ENCODE data around the gene DRG2. TPM values are rescaled to one million over a fixed set of nuclear protein-coding genes. Genes with fewer than 3 reads are reported as not detected.

Gene DRG2
- polyA plus RNA-seq, 1 experiment = 31.5 TPM

- Histone ChIP-seq H3K27me3 (ENCODE audit: control insufficient read depth, insufficient read depth, low read length) (no peaks in the 10 kb centered on the region), H3K27ac (ENCODE audit: low read depth, low read length) (no peak overlapping the region), H3K9me3 (ENCODE audit: control insufficient read depth, insufficient read depth, low read length) (peaks cover 28% of the 10 kb centered on the region), H3K4me3 (ENCODE audit: low read depth, low read length) (no peak overlapping the region)
- ChIA-PET CTCF (interaction anchor here (1.2 kb wide), 1 partner anchor 19 kb away, joined by 3 read pairs; no protein-coding TSS in a partner anchor), POLR2A (interaction anchor here (1.1 kb wide), 1 partner anchor 11 kb away, joined by 3 read pairs; no protein-coding TSS in a partner anchor)
- no peak for DNase-seq (ENCODE audit: low read depth, low spot score)
- TF ChIP-seq CTCF (IDR thresholded peaks at IDR 0.05; ENCODE audit: low read depth, low read length) = no peak
Measured at GRCh38 chr17:18117982-18118975, 30.5 kb downstream of the DRG2 start.

- POLR2A ChIA-PET = no interaction called here
Measured at GRCh38 chr17:18119166-18119745, 31.5 kb downstream of the DRG2 start.

GRCh38 chr17:18119938-18120337, 32.2 kb downstream of the DRG2 start:
- Histone ChIP-seq H3K4me3 (ENCODE audit: low read depth, low read length) (no peak overlapping the region), H3K27ac (ENCODE audit: low read depth, low read length) (no peak overlapping the region), H3K27me3 (ENCODE audit: control insufficient read depth, insufficient read depth, low read length) (no peaks in the 10 kb centered on the region), H3K9me3 (ENCODE audit: control insufficient read depth, insufficient read depth, low read length) (peaks cover 28% of the 10 kb centered on the region)
- ChIA-PET CTCF (no interaction called here), POLR2A (no interaction called here)
- DNase-seq (ENCODE audit: low read depth, low spot score) = no peak
- TF ChIP-seq CTCF (IDR thresholded peaks at IDR 0.05; ENCODE audit: low read depth, low read length) = no peak

More at GRCh38 chr17:18119166-18119745, 31.5 kb downstream of the DRG2 start:
- CTCF ChIA-PET = no interaction called here
- no peak for DNase-seq (ENCODE audit: low read depth, low spot score)
- no peak for TF ChIP-seq CTCF (IDR thresholded peaks at IDR 0.05; ENCODE audit: low read depth, low read length)
- Histone ChIP-seq H3K9me3 (ENCODE audit: control insufficient read depth, insufficient read depth, low read length) (peaks cover 28% of the 10 kb centered on the region), H3K27me3 (ENCODE audit: control insufficient read depth, insufficient read depth, low read length) (no peaks in the 10 kb centered on the region), H3K27ac (ENCODE audit: low read depth, low read length) (no peak overlapping the region), H3K4me3 (ENCODE audit: low read depth, low read length) (no peak overlapping the region)

- TF ChIP-seq CTCF (IDR thresholded peaks at IDR 0.05; ENCODE audit: low read depth, low read length) = no peak
- no peak for DNase-seq (ENCODE audit: low read depth, low spot score)
- Histone ChIP-seq H3K27ac (ENCODE audit: low read depth, low read length) (no peak overlapping the region), H3K9me3 (ENCODE audit: control insufficient read depth, insufficient read depth, low read length) (peaks cover 28% of the 10 kb centered on the region), H3K4me3 (ENCODE audit: low read depth, low read length) (no peak overlapping the region), H3K27me3 (ENCODE audit: control insufficient read depth, insufficient read depth, low read length) (no peaks in the 10 kb centered on the region)
- ChIA-PET CTCF (no interaction called here), POLR2A (no interaction called here)
Measured at GRCh38 chr17:18120461-18121017, 32.8 kb downstream of the DRG2 start.
